Neutrophil (primary cell): ENCODE results near the gene ANKS1B.

Experiments
- H3K27ac ChIP-seq: fragments of 200-600 bp; sonication (generic); 2 replicates; pipeline ENCODE4 v1.5.1; 2016; ENCODE audit warnings: mild to moderate bottlenecking, moderate library complexity
- H3K27me3 ChIP-seq: fragments of 200-600 bp; sonication (generic); 2 replicates; pipeline ENCODE4 v1.6.0; 2016; ENCODE audit warnings: mild to moderate bottlenecking
- H3K36me3 ChIP-seq: fragments of 200-600 bp; sonication (generic); 2 replicates; pipeline ENCODE4 v1.5.1; 2017
- H3K4me1 ChIP-seq, 2 experiments: fragments of 200-600 bp in 1 of 2; sonication (generic) in 1 of 2; 1 replicate in 1 of 2; 2 replicates in 1 of 2; pipeline versions ENCODE4 v1.5.1 to v1.6.1; 2013 to 2016; ENCODE audit warnings: low read depth in 1 of 2, low read length in 1 of 2, mild to moderate bottlenecking in 1 of 2, moderate library complexity in 1 of 2; ENCODE audit not compliant: control insufficient read depth in 1 of 2, insufficient read depth in 1 of 2
- H3K4me3 ChIP-seq, 2 experiments: fragments of 200-600 bp in 1 of 2; sonication (generic) in 1 of 2; 1 replicate in 1 of 2; 2 replicates in 1 of 2; pipeline ENCODE4 v1.5.1; 2013 to 2016; ENCODE audit warnings: low read depth in 1 of 2, low read length in 1 of 2, mild to moderate bottlenecking in 1 of 2, moderate library complexity in 1 of 2
- H3K9me3 ChIP-seq: fragments of 200-600 bp; sonication (generic); 2 replicates; pipeline ENCODE4 v1.5.1; 2016
- CTCF ChIP-seq: fragments of 200-600 bp; sonication (generic); IDR thresholded peaks from 2 replicates; pipeline ENCODE4 v1.5.1; 2016; ENCODE audit warnings: antibody characterized with exemption

The ANKS1B gene

DNA sequence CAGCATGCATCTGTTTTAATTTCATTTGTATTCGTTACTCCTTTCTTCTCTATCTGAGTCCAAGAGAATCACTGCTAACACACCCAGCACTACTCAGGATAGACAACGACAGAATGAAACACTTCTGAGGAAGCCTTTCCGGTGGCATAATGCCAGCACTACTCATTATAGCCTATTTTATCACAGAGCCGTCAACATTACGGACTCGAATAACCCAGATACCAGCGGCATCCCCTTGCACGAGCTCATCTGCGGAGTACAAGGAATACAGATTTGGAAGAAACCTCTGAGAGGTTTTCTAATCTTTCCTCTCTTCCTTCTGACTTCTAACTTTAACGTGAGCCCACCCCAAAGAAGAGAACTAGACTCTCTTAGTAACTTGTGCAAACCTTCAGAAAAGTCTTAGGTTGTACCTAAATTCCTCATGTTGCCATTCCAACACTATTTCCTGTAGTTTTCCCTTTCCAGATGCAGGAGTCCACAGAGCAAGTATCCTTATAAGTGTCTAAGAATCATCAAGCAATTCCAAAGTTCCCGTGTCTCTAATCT lies 1091.5 kb downstream of the ANKS1B start:
- Histone ChIP-seq H3K36me3 (no peaks in the 10 kb centered on the region), H3K4me3 (no peak overlapping the region), H3K4me1 (no peaks in the 10 kb centered on the region), H3K27ac (no peak overlapping the region), H3K27me3 (peaks cover 98% of the 10 kb centered on the region), H3K9me3 (no peaks in the 10 kb centered on the region)
- no peak for TF ChIP-seq CTCF

DNA sequence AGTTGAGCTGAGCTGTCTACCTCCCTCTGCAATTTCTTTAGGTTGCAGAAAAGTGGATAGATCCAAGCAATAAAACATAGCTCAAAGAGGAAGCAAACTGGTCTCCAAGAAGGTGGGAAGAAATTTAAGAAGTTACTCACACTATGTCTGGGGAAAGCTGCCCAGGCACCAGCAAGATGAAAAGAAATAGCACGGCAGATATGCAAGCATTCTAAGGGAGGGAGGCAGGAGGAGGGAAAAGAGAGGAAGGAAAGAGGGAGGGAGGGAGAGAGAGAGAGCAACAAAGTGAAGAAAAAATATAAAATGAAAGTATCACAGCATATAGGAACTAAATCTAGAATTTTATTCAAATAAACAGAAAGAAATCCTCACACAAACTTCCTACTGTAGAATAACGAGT lies 1099.0 kb downstream of the ANKS1B start:
- H3K27me3 ChIP-seq, result peaks cover 54% of the 10 kb centered on the region
- H3K27ac ChIP-seq, result no peak overlapping the region
- H3K9me3 ChIP-seq, result no peaks in the 10 kb centered on the region
- TF ChIP-seq CTCF, result no peak
- H3K36me3 ChIP-seq, result no peaks in the 10 kb centered on the region
- H3K4me3 ChIP-seq, result no peak overlapping the region
- H3K4me1 ChIP-seq, result no peaks in the 10 kb centered on the region

- no peaks in the 10 kb centered on the region for H3K9me3 ChIP-seq
- H3K27ac ChIP-seq, result no peak overlapping the region
- no peaks in the 10 kb centered on the region for H3K4me1 ChIP-seq
- no peak for TF ChIP-seq CTCF
- no peak overlapping the region for H3K4me3 ChIP-seq
- no peaks in the 10 kb centered on the region for H3K36me3 ChIP-seq
- peaks cover 30% of the 10 kb centered on the region for H3K27me3 ChIP-seq
These were observed 1101.5 kb downstream of the ANKS1B start for GRCh38 chr12:98883231-98883630.

DNA sequence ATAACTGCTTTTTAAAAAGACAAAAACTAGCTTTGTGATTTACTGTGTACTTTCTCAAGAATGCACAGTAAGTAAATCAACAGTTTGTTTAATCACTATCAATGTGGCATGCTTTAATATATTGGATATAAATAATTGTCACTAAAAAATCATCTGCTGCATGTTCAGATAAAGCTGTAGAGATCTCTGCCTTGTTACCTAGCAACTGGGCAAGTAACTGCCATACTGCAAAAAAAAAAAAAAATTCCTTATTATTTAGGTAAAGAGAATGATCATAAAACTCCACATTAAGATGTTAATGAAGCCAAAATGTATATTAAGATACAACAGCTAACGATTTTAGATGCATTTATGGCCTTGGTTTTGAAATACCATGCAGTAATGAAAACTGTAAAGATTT lies 1102.2 kb downstream of the ANKS1B start:
- Histone ChIP-seq H3K4me1 (no peaks in the 10 kb centered on the region), H3K36me3 (no peaks in the 10 kb centered on the region), H3K9me3 (no peaks in the 10 kb centered on the region), H3K27ac (no peak overlapping the region), H3K4me3 (no peak overlapping the region), H3K27me3 (peaks cover 29% of the 10 kb centered on the region)
- TF ChIP-seq CTCF, result no peak

GRCh38 chr12:98873776-98874175 lies 1111.0 kb downstream of the ANKS1B start:
- Histone ChIP-seq H3K27ac (no peak overlapping the region), H3K9me3 (no peaks in the 10 kb centered on the region)

More at GRCh38 chr12:98873776-98874175, 1111.0 kb downstream of the ANKS1B start:
- Histone ChIP-seq H3K4me3 (no peak overlapping the region), H3K27me3 (peaks cover 11% of the 10 kb centered on the region), H3K4me1 (no peaks in the 10 kb centered on the region), H3K36me3 (no peaks in the 10 kb centered on the region)
- TF ChIP-seq CTCF, result no peak
